ENCODE data around the gene GALNT13.

GALNT13 gene

GRCh38 chr2:154013514-154013913 is 141.8 kb downstream of the GALNT13 start:
- no peak for TF ChIP-seq CTCF (conservative IDR thresholded peaks at IDR 0.05; ENCODE audit: control insufficient read depth, insufficient read depth, low read depth, low read length)
- H3K4me3 ChIP-seq (ENCODE audit: control insufficient read depth, low read depth, low read length) = no peak overlapping the region
- no peak for DNase-seq (ENCODE audit: low read depth)

- H3K4me3 ChIP-seq (ENCODE audit: control insufficient read depth, low read depth, low read length) = no peak overlapping the region
- no peak for DNase-seq (ENCODE audit: low read depth)
- no peak for TF ChIP-seq CTCF (conservative IDR thresholded peaks at IDR 0.05; ENCODE audit: control insufficient read depth, insufficient read depth, low read depth, low read length)
Observed at GRCh38 chr2:154015233-154015632, 143.5 kb downstream of the GALNT13 start.

- no peak for TF ChIP-seq CTCF (conservative IDR thresholded peaks at IDR 0.05; ENCODE audit: control insufficient read depth, insufficient read depth, low read depth, low read length)
- no peak for DNase-seq (ENCODE audit: low read depth)
- H3K4me3 ChIP-seq (ENCODE audit: control insufficient read depth, low read depth, low read length) = no peak overlapping the region
Observed at GRCh38 chr2:154029504-154029903, 157.8 kb downstream of the GALNT13 start.

- no peak for TF ChIP-seq CTCF (conservative IDR thresholded peaks at IDR 0.05; ENCODE audit: control insufficient read depth, insufficient read depth, low read depth, low read length)
- H3K4me3 ChIP-seq (ENCODE audit: control insufficient read depth, low read depth, low read length) = no peak overlapping the region
- no peak for DNase-seq (ENCODE audit: low read depth)
Observed at GRCh38 chr2:154032220-154032619, 160.5 kb downstream of the GALNT13 start.

GRCh38 chr2:154046493-154046892 is 174.8 kb downstream of the GALNT13 start:
- DNase-seq (ENCODE audit: low read depth) = no peak
- H3K4me3 ChIP-seq (ENCODE audit: control insufficient read depth, low read depth, low read length) = no peak overlapping the region
- no peak for TF ChIP-seq CTCF (conservative IDR thresholded peaks at IDR 0.05; ENCODE audit: control insufficient read depth, insufficient read depth, low read depth, low read length)

GRCh38 chr2:154048905-154049304 is 177.2 kb downstream of the GALNT13 start:
- no peak overlapping the region for H3K4me3 ChIP-seq (ENCODE audit: control insufficient read depth, low read depth, low read length)
- no peak for TF ChIP-seq CTCF (conservative IDR thresholded peaks at IDR 0.05; ENCODE audit: control insufficient read depth, insufficient read depth, low read depth, low read length)
- DNase-seq (ENCODE audit: low read depth) = no peak

GRCh38 chr2:154049561-154049960 is 177.8 kb downstream of the GALNT13 start:
- no peak for TF ChIP-seq CTCF (conservative IDR thresholded peaks at IDR 0.05; ENCODE audit: control insufficient read depth, insufficient read depth, low read depth, low read length)
- DNase-seq (ENCODE audit: low read depth) = no peak
- no peak overlapping the region for H3K4me3 ChIP-seq (ENCODE audit: control insufficient read depth, low read depth, low read length)
